HG03558 (cell line): Measurements from ENCODE around the gene MET.
"Not testable (repeated sequence)": the region's sequence is repeated elsewhere in the genome, so short reads cannot be mapped to it uniquely, and the experiment has no call there.

ENCODE experiments used
- ATAC-seq: cut with Tn5 transposase; IDR thresholded peaks from one replicate; pipeline ENCODE4 v1.9.1; 2021; ENCODE audit warnings: moderate number of reproducible peaks; ENCODE audit not compliant: unreplicated experiment; ENCODE audit errors: extremely low read depth

Gene MET

DNA sequence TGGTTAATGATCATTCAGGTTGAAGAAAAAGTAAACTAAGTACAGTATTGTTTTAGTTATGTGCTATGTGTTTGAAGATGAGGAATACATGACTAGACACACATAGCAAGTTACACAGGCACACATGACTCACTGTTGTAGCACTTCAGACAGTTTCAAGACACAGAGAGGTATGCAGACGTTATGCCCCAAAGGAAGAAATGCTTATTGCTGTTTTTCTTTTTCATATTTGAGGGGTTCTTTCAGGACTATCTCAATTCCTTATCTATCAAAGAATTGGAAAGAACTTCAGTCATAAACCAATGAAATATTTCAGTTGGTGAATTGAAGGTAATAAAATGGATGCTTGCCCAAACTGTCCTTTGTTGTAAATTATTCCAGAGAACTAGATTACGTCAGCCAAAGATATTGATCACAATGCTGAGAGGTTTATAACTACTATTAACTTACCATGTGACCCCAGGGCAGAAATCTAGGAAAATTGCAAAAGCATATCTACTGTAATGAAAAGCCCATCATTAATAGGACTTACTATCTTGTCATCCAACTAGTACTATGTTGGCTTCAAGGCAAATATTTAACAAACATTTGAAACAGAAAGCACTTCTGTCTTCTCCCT, 129.2 kb downstream of the MET start:
- no peak for ATAC-seq

DNA sequence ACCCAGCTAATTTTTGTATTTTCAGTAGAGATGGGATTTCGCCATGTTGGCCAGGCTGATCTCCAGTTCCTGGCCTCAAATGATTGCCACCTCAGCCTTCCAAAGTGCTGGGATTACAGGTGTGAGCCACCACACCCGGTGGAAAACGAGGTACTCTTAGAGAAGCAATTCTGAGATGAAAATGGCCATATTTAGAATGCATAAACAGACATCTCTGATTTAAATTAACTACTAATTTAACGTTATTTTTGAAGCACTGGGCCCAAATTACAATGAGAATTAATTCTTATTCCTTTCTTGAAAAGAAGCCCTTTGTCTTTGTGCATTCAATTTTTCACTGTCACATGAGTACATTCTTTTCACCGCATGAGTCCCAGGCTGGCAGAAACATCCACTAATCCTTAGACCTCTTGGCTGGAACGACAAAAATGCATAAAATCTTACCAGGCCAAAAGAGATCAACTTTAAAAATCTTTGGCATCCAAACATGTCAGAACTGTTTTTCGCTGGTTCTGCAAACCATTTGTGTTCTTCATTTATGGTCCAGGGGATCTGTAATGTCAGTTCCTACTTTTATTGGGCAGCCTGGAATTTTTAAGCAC, 130.2 kb downstream of the MET start:
- ATAC-seq, result no peak

- ATAC-seq, result no peak
These were observed 130.8 kb downstream of the MET start for GRCh38 chr7:116802746-116803152.

- ATAC-seq, result no peak
These were observed 132.5 kb downstream of the MET start for GRCh38 chr7:116804471-116804870.

- no peak for ATAC-seq
These were observed 133.1 kb downstream of the MET start for GRCh38 chr7:116805100-116805544.

GRCh38 chr7:116806046-116806944, 134.3 kb downstream of the MET start:
- no peak for ATAC-seq

- ATAC-seq, result no peak
These were observed 135.1 kb downstream of the MET start for GRCh38 chr7:116807011-116807560.

DNA sequence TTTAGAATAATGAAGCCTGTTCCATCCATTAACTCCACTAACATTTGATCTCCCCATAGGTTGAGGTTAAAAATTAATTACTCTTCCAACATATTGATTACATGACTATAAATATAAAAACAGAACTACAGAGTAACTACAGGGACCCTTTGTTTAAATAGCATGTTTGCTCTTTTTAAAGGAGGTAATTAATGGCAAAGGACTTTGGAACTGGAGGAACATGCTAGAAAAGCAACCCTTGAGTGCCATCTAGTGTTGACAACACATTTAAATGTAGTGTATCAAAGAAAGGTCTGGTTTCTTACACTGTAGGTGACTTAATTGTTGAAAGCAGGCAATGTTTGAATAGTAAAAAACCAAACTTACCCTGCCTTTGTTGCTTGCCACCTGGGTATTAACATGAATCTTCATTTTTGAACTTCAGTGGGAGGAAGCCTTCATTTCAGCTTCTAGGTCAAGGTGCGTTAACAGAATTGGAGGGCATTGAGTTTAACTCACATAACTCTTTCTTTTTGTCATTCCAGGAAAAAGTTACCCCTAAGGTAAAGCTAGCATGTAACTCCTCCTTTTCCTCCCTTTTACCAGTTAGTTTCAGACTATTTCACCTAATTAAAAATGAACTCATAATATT, 137.8 kb downstream of the MET start:
- ATAC-seq, result peak; percentile 58

GRCh38 chr7:116810267-116811116, 138.5 kb downstream of the MET start:
- ATAC-seq, result no peak

DNA sequence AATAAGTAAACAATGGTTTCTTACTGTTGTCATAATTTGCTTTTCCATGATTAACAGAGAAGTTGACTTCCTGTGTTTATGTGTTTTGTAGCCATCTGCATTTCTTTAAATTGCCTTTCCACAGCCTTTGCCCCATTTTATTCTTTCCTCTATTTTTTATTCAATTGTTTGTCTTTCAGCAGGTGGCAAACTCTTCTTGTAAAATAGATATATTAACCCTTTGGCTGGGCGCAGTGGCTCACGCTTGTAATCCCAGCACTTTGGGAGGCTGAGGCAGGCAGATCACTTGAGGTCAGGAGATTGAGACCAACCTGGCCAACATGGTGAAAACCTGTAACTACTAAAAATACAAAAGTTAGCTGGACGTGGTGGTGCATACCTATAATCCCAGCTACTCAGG, 139.8 kb downstream of the MET start:
- no peak for ATAC-seq

GRCh38 chr7:116812860-116813259, 140.9 kb downstream of the MET start:
- no peak for ATAC-seq

DNA sequence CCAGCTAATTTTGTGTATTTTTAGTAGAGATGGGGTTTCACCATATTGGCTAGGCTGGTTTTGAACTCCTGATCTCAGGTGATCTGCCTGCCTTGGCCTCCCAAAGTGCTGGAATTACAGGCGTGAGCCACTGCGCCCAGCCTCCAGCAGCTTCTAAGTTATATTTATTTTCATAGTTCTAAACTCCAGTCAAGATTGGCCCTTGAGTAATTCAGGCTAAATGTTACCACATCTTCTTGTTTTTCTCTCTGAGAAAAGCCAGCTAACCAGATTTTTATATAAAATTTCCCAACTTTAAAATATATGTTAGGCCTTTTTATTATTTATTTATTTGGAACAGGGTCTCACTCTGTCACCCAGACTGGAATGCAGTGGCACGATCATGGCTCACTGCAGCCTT, 141.4 kb downstream of the MET start:
- ATAC-seq, result not testable (repeated sequence)

DNA sequence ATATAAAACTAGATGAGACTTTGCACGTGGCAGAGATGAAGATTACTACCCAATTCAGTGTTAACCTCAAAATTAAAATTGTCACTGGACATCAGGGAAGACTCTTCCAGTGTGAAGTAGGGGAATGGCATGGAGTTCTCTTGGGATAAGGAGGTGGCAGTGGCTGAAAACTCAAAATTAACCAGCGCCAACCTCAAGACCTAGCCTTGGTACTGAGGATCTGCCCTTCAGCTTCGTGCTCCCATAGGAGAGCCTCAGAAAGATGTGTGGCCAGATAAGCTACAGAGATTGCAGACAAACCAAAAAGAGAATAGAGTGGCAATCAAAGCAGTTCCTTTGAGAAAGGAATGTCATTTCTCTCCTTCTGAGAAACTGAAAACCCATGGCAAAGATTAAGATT, 143.0 kb downstream of the MET start:
- ATAC-seq, result no peak

DNA sequence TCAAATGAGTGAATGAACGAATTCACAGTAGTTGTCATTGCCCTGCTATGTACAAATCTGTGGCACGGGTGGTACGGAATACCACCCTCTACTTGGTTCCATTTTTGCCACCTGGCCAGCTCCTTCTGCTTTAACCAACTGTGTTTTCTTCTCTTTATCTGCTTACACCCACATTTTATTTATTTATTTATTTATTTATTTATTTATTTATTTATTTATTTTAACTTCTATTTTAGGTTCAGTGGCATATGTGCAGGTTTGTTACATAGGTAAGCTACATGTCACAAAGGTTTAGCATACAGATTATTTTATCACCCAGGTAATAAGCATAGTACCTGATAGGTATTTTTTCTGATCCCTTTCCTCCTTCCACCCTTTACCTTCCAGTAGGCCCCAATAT, 148.2 kb downstream of the MET start:
- ATAC-seq, result no peak

DNA sequence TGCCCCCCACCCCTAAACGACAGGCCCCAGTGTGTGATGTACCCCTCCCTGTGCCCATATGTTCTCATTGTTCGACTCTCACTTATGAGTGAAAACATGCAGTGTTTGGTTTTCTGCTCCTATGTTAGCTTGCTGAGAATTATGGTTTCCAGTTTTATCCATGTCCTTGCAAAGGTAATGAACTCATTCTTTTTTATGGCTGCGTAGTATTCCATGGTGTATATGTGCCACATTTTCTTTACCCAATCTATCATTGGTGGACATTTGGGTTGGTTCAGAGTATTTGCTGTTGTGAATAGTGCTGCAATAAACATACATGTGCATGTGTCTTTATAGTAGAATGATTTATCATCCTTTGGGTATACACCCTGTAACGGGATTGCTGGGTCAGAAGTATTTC, 149.7 kb downstream of the MET start:
- ATAC-seq, result not testable (repeated sequence)

DNA sequence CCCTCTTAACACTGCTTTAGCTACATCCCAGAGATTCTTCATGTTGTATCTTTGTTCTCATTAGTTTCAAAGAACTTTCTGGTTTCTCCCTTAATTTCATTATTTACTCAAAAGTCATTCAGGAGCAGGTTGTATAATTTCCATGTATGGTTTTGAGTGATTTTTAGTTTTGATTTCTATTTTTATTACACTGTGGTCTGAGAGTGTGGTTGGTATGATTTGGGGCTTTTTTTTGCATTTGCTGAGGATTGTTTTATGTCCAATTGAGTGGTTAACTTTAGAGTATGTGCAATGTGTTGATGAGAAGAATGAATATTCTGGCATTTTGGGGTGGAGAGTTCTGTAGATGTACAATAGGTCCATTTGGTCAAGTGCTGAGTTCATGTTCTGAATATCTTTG, 152.5 kb downstream of the MET start:
- no peak for ATAC-seq

- no peak for ATAC-seq
These were observed 156.3 kb downstream of the MET start for GRCh38 chr7:116828281-116828680.

- no peak for ATAC-seq
These were observed 157.0 kb downstream of the MET start for GRCh38 chr7:116829041-116829440.

DNA sequence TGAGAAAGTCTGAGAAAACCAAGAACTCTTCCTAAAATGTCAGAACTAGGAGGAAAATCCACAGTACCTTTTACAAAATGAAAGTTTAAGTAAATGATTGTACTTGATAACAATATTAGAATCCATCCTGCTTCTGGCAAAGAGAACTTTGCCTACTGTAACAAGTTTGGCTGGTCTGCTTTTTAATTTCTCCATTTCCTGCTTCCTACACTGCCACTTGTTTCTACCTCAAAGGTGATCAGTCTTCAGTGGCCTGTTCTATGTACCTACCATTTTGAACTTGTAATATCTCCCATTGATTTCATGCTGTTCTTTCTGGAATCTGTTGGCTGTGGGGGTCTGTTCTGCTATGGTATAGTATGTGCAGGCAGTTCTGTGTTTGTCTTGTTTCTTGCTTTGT, 157.5 kb downstream of the MET start:
- no peak for ATAC-seq

DNA sequence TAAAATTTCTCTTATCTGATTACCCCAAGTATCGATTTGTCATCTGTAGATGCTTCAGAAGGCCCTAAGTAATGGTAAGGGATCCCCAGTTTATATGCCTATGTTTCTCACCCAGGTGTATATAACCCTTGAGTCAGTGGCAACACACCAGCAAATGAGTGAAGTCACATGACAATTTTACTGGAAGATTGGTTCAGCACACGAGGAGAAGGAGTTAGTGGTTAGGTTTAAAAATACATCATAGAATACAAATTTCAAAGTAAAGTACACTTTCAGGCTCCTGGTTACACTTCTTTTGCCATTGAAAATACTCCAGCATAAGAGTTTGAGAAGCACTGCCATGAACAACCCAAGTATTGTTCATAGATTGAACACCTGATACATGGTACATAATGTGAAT, 160.7 kb downstream of the MET start:
- ATAC-seq, result no peak
